ENCODE measurements around the gene TNS3.

DNA sequence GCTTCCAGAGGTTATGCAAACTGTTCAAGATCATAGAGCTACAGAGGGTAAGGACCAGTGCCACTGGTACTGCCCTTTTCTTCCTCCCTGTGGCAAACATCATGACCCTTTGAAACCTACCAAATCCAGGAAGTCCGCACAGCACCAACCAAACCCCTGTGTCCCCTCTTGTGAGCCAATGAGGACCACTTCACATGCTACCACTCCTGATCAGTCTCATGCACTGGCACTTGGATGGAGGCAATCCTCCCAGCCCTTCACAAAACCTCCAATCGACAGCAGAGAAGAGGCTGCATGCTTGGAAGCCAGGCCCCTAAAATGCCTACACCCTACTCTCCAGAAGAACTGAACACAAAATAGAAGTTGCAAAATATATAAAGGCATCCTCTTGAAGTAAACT lies 248.0 kb downstream of the TNS3 start:
- TF ChIP-seq, protein P1, sequence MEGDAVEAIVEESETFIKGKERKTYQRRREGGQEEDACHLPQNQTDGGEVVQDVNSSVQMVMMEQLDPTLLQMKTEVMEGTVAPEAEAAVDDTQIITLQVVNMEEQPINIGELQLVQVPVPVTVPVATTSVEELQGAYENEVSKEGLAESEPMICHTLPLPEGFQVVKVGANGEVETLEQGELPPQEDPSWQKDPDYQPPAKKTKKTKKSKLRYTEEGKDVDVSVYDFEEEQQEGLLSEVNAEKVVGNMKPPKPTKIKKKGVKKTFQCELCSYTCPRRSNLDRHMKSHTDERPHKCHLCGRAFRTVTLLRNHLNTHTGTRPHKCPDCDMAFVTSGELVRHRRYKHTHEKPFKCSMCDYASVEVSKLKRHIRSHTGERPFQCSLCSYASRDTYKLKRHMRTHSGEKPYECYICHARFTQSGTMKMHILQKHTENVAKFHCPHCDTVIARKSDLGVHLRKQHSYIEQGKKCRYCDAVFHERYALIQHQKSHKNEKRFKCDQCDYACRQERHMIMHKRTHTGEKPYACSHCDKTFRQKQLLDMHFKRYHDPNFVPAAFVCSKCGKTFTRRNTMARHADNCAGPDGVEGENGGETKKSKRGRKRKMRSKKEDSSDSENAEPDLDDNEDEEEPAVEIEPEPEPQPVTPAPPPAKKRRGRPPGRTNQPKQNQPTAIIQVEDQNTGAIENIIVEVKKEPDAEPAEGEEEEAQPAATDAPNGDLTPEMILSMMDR (IDR thresholded peaks at IDR 0.05; ENCODE audit: insufficient read depth, low read length): no peak
- TF ChIP-seq SPI1 (IDR thresholded peaks at IDR 0.05; ENCODE audit: borderline replicate concordance, low read depth): no peak
- TF ChIP-seq POLR2AphosphoS5 (IDR thresholded peaks at IDR 0.05; ENCODE audit: low read depth): no peak
- TF ChIP-seq, protein P2, sequence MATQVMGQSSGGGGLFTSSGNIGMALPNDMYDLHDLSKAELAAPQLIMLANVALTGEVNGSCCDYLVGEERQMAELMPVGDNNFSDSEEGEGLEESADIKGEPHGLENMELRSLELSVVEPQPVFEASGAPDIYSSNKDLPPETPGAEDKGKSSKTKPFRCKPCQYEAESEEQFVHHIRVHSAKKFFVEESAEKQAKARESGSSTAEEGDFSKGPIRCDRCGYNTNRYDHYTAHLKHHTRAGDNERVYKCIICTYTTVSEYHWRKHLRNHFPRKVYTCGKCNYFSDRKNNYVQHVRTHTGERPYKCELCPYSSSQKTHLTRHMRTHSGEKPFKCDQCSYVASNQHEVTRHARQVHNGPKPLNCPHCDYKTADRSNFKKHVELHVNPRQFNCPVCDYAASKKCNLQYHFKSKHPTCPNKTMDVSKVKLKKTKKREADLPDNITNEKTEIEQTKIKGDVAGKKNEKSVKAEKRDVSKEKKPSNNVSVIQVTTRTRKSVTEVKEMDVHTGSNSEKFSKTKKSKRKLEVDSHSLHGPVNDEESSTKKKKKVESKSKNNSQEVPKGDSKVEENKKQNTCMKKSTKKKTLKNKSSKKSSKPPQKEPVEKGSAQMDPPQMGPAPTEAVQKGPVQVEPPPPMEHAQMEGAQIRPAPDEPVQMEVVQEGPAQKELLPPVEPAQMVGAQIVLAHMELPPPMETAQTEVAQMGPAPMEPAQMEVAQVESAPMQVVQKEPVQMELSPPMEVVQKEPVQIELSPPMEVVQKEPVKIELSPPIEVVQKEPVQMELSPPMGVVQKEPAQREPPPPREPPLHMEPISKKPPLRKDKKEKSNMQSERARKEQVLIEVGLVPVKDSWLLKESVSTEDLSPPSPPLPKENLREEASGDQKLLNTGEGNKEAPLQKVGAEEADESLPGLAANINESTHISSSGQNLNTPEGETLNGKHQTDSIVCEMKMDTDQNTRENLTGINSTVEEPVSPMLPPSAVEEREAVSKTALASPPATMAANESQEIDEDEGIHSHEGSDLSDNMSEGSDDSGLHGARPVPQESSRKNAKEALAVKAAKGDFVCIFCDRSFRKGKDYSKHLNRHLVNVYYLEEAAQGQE (IDR thresholded peaks at IDR 0.05; ENCODE audit: insufficient replicate concordance, low read depth): no peak

Measured in HL-60 (cell line).